GM12801 (cell line): ENCODE data around the gene CDC6.

Experiments
- CTCF ChIP-seq: IDR thresholded peaks from one replicate; pipeline ENCODE4 v1.5.1; 2011; ENCODE audit warnings: control low read depth; ENCODE audit not compliant: insufficient read length; ENCODE audit errors: extremely low read depth

The CDC6 gene

GRCh38 chr17:40335620-40336019 lies 47.9 kb downstream of the CDC6 start:
- no peak for TF ChIP-seq CTCF

DNA sequence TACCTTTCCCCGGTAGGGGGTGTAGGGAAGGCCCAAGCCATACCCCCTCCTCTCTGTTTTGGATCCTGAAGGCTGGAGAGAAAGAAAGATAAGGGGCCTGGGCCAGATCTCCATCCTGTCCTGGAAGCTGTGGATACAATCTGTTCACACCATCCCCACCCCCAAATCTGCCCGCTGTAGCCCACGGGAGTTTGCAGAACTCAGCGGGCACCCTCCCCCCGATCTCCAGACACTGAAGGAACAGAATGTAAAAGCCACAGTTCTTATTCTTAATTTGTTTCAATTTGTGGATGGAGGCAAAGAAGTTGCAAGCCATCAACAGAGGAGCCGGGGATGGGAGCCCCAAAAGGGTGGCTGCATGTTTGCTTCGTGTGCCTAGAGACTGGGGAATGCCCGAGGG lies 49.7 kb downstream of the CDC6 start:
- no peak for TF ChIP-seq CTCF

- TF ChIP-seq CTCF, result no peak
These were observed 50.4 kb downstream of the CDC6 start for GRCh38 chr17:40338058-40338457.

DNA sequence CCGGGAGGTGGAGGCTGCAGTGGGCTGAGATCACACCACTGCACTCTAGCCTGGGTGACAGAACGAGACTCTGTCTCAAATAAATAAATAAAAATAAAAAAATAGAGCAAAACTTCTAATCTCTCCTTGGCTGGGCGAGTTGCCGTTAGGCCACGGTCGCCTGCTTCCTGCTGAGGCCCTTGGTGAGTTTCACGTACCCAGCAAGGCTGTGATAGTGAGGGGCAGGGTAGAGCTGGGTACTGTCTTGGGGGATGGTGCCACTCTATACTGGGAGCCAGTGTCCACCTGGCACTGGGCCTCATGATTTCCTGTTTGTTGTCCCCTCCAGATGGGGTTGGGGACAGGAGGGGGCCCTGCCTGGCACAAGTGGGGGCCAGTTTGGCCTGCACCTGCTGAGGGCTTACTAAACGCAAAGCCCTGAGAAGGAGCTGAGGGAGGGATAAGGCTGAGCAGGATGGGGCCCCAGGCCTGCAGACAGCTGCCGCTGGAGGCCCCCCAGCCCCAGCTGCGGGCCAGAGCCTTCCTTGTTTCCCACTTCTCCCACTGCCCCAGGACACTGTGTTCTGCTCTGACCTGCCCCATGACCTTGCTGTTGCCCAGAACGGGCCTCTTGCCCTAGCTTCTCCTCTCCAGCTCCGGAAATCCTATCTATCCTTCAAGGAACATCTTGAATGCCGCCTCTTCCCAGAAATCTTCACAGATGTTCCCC lies 51.4 kb downstream of the CDC6 start:
- no peak for TF ChIP-seq CTCF

- TF ChIP-seq CTCF, result no peak
These were observed 52.6 kb downstream of the CDC6 start for GRCh38 chr17:40340327-40340726.

GRCh38 chr17:40340880-40341807 lies 53.5 kb downstream of the CDC6 start:
- TF ChIP-seq CTCF, result no peak

GRCh38 chr17:40341808-40342503 lies 54.3 kb downstream of the CDC6 start:
- no peak for TF ChIP-seq CTCF
